GM23338 (cell line): ENCODE measurements around the gene CEP85. TPM values are rescaled to one million over a fixed set of nuclear protein-coding genes. Genes with fewer than 3 reads are reported as not detected.

ENCODE experiments used
- ATAC-seq: fragments of 200-7000 bp; cut with Tn5 transposase; 3 replicates; pipeline ENCODE4 v1.9.1; 2020
- DNase-seq: peaks from one replicate; pipeline ENCODE4 v3.0.0-alpha.2; 2015; ENCODE audit warnings: low spot score
- H2AFZ ChIP-seq: fragments of 200-600 bp; sonication (generic); 2 replicates; pipeline ENCODE4 v1.8.0; 2016; ENCODE audit warnings: antibody characterized with exemption, mild to moderate bottlenecking, moderate library complexity
- H3F3A ChIP-seq: fragments of 200-600 bp; sonication (generic); replicated peaks from 2 replicates; pipeline ENCODE4 v1.8.0; 2017; ENCODE audit warnings: antibody characterized with exemption, mixed run types, low read depth
- H3K27ac ChIP-seq: fragments of 200-600 bp; sonication (generic); 2 replicates; pipeline ENCODE4 v1.6.1; 2016; ENCODE audit warnings: low read depth
- H3K27me3 ChIP-seq: fragments of 200-600 bp; sonication (generic); 2 replicates; pipeline ENCODE4 v1.8.0; 2016; ENCODE audit warnings: mild to moderate bottlenecking, mixed run types, moderate library complexity; ENCODE audit not compliant: insufficient read depth
- H3K36me3 ChIP-seq: fragments of 200-600 bp; sonication (generic); 2 replicates; pipeline ENCODE4 v1.8.0; 2016; ENCODE audit warnings: mild to moderate bottlenecking; ENCODE audit not compliant: insufficient read depth
- H3K4me1 ChIP-seq: fragments of 200-600 bp; sonication (generic); 2 replicates; pipeline ENCODE4 v1.8.0; 2016; ENCODE audit warnings: mild to moderate bottlenecking, moderate library complexity; ENCODE audit not compliant: insufficient read depth
- H3K4me2 ChIP-seq: fragments of 200-600 bp; sonication (generic); 2 replicates; pipeline ENCODE4 v1.7.1; 2017; ENCODE audit warnings: mixed run types
- H3K4me3 ChIP-seq: fragments of 200-600 bp; sonication (generic); 2 replicates; pipeline ENCODE4 v1.6.1; 2016; ENCODE audit warnings: mixed run types
- H3K79me2 ChIP-seq: fragments of 200-600 bp; sonication (generic); replicated peaks from 2 replicates; pipeline ENCODE4 v1.8.0; 2017; ENCODE audit warnings: mild to moderate bottlenecking; ENCODE audit not compliant: insufficient read depth
- H3K9me2 ChIP-seq: fragments of 200-600 bp; sonication (generic); 2 replicates; pipeline ENCODE4 v1.8.0; 2017; ENCODE audit not compliant: insufficient read depth
- H4K20me1 ChIP-seq: fragments of 200-600 bp; sonication (generic); replicated peaks from 2 replicates; pipeline ENCODE4 v1.8.0; 2017; ENCODE audit warnings: mild to moderate bottlenecking; ENCODE audit not compliant: insufficient read depth
- H3K27ac Mint-ChIP-seq: 2 replicates; pipeline ENCODE4 v1.8.0; 2020; ENCODE audit warnings: inconsistent platforms, mild to moderate bottlenecking, moderate library complexity, mixed read lengths
- H3K27me3 Mint-ChIP-seq: 3 replicates; pipeline ENCODE4 v1.8.0; 2022; ENCODE audit warnings: low read depth, mild to moderate bottlenecking, moderate library complexity, mixed read lengths, inconsistent platforms; ENCODE audit not compliant: insufficient read depth, poor library complexity
- H3K36me3 Mint-ChIP-seq: 3 replicates; pipeline ENCODE4 v1.8.0; 2021; ENCODE audit warnings: low read depth, mild to moderate bottlenecking, inconsistent platforms, moderate library complexity, mixed read lengths
- H3K4me1 Mint-ChIP-seq: 3 replicates; pipeline ENCODE4 v1.8.0; 2020; ENCODE audit warnings: mild to moderate bottlenecking, inconsistent platforms, mixed read lengths
- H3K4me3 Mint-ChIP-seq: 3 replicates; pipeline ENCODE4 v1.8.0; 2021; ENCODE audit warnings: moderate library complexity, mild to moderate bottlenecking, inconsistent platforms, mixed read lengths
- H3K9me3 Mint-ChIP-seq: 3 replicates; pipeline ENCODE4 v1.8.0; 2020; ENCODE audit warnings: moderate library complexity, mild to moderate bottlenecking, inconsistent platforms, mixed read lengths
- CREB1 ChIP-seq: fragments of 250-450 bp; sonication (Bioruptor Pico); IDR thresholded peaks from 2 replicates; pipeline ENCODE4 v1.5.0; 2020; ENCODE audit warnings: low read depth, mild to moderate bottlenecking, moderate library complexity
- CTCF ChIP-seq, 2 experiments: fragments of 200-600 bp in 1 of 2; sonication (generic) in 1 of 2; conservative IDR thresholded peaks; 2 replicates each; pipeline versions ENCODE4 v1.5.1 to v1.6.1; 2016 to 2017; ENCODE audit warnings: antibody characterized with exemption in 2 of 2, low read depth in 2 of 2, mild to moderate bottlenecking in 2 of 2, moderate library complexity in 1 of 2
- EZH2 ChIP-seq: fragments of 200-600 bp; sonication (generic); IDR thresholded peaks from one replicate; pipeline ENCODE4 v1.8.0; 2017; ENCODE audit warnings: antibody characterized with exemption, mild to moderate bottlenecking, low read depth; ENCODE audit not compliant: unreplicated experiment
- EZH2phosphoT487 ChIP-seq: fragments of 200-600 bp; sonication (generic); IDR thresholded peaks from one replicate; pipeline ENCODE4 v1.8.1; 2018; ENCODE audit warnings: antibody characterized with exemption; ENCODE audit not compliant: unreplicated experiment
- JUNB ChIP-seq: IDR thresholded peaks from one replicate; pipeline ENCODE4 v1.6.1; 2016; ENCODE audit warnings: antibody characterized with exemption; ENCODE audit not compliant: unreplicated experiment
- NANOG ChIP-seq: IDR thresholded peaks from 2 replicates; pipeline ENCODE4 v1.6.1; 2016; ENCODE audit warnings: antibody characterized with exemption, borderline replicate concordance
- POLR2AphosphoS5 ChIP-seq: IDR thresholded peaks from 2 replicates; pipeline ENCODE4 v1.6.1; 2016; ENCODE audit warnings: antibody characterized with exemption, low read depth
- REST ChIP-seq: IDR thresholded peaks from one replicate; pipeline ENCODE4 v1.6.1; 2018; ENCODE audit warnings: antibody characterized with exemption; ENCODE audit not compliant: unreplicated experiment
- STAT1 ChIP-seq: IDR thresholded peaks from one replicate; pipeline ENCODE4 v1.6.1; 2016; ENCODE audit warnings: antibody characterized with exemption; ENCODE audit not compliant: unreplicated experiment
- ZNF114 ChIP-seq: fragments of 250-450 bp; sonication (Bioruptor Pico); IDR thresholded peaks from 2 replicates; pipeline ENCODE4 v1.5.0; 2020; ENCODE audit warnings: mild to moderate bottlenecking, moderate library complexity
- ZNF331 ChIP-seq: fragments of 250-450 bp; sonication (Bioruptor Pico); IDR thresholded peaks from 2 replicates; pipeline ENCODE4 v1.5.0; 2020; ENCODE audit warnings: low read depth, mild to moderate bottlenecking, moderate library complexity
- polyA plus RNA-seq: library from polyadenylated mRNA; unstranded; fragments of >200 nt; fragmentation: Nextera tagmentation; extraction: Ambion mirVana; gene quantifications from 2 replicates; pipeline ENCODE4 v1.2.1, GENCODE V29; 2016
- total RNA-seq: library from RNA; depleted of rRNA; stranded (reverse); fragments of >200 nt; shearing (Covaris generic); gene quantifications from 2 replicates; pipeline ENCODE4 v1.2.3, GENCODE V29; 2014
- TF ChIP-seq, protein P1 (sequence below): IDR thresholded peaks from 2 replicates; pipeline ENCODE4 v1.6.1; 2016; ENCODE audit warnings: antibody characterized with exemption
- TF ChIP-seq, protein P2 (sequence below): fragments of 250-450 bp; sonication (Bioruptor Pico); IDR thresholded peaks from 2 replicates; pipeline ENCODE4 v1.5.0; 2020; ENCODE audit warnings: mild to moderate bottlenecking, moderate library complexity

The CEP85 gene
- total and polyA plus RNA-seq, 2 experiments from 2014 or later: 12.8 to 36.8 TPM

GRCh38 chr1:26212726-26213125 is 21.3 kb upstream of the CEP85 start:
- Histone ChIP-seq H3K4me3 (no peak overlapping the region), H3K36me3 (no peaks in the 10 kb centered on the region), H3K4me1 (no peaks in the 10 kb centered on the region), H3K79me2 (no peaks in the 10 kb centered on the region), H3F3A (no peaks in the 10 kb centered on the region), H4K20me1 (no peaks in the 10 kb centered on the region), H3K9me2 (no peaks in the 10 kb centered on the region), H3K4me2 (no peak overlapping the region), H2AFZ (no peak overlapping the region), H3K27ac (no peak overlapping the region), H3K27me3 (no peaks in the 10 kb centered on the region)
- Mint-ChIP-seq H3K9me3 (no peaks in the 10 kb centered on the region), H3K4me3 (no peak overlapping the region), H3K36me3 (no peaks in the 10 kb centered on the region), H3K4me1 (peaks cover 7% of the 10 kb centered on the region; the same call in 2 of the 3 replicates), H3K27me3 (no peaks in the 10 kb centered on the region), H3K27ac (no peak overlapping the region)
- no peak for DNase-seq
- ATAC-seq: no peak
- TF ChIP-seq, protein P1, sequence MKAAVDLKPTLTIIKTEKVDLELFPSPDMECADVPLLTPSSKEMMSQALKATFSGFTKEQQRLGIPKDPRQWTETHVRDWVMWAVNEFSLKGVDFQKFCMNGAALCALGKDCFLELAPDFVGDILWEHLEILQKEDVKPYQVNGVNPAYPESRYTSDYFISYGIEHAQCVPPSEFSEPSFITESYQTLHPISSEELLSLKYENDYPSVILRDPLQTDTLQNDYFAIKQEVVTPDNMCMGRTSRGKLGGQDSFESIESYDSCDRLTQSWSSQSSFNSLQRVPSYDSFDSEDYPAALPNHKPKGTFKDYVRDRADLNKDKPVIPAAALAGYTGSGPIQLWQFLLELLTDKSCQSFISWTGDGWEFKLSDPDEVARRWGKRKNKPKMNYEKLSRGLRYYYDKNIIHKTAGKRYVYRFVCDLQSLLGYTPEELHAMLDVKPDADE: no peak
- no peak for TF ChIP-seq ZNF331 (CRISPR knock-in tag)
- no peak for TF ChIP-seq CTCF (conservative IDR thresholded peaks at IDR 0.05; ENCODE audit: low read depth in 2 of 2)
- no peak for TF ChIP-seq JUNB
- no peak for TF ChIP-seq REST
- TF ChIP-seq NANOG: no peak
- TF ChIP-seq POLR2AphosphoS5: no peak
- TF ChIP-seq STAT1: no peak
- TF ChIP-seq EZH2phosphoT487: no peak
- no peak for TF ChIP-seq EZH2
- TF ChIP-seq ZNF114: no peak
- TF ChIP-seq, protein P2, sequence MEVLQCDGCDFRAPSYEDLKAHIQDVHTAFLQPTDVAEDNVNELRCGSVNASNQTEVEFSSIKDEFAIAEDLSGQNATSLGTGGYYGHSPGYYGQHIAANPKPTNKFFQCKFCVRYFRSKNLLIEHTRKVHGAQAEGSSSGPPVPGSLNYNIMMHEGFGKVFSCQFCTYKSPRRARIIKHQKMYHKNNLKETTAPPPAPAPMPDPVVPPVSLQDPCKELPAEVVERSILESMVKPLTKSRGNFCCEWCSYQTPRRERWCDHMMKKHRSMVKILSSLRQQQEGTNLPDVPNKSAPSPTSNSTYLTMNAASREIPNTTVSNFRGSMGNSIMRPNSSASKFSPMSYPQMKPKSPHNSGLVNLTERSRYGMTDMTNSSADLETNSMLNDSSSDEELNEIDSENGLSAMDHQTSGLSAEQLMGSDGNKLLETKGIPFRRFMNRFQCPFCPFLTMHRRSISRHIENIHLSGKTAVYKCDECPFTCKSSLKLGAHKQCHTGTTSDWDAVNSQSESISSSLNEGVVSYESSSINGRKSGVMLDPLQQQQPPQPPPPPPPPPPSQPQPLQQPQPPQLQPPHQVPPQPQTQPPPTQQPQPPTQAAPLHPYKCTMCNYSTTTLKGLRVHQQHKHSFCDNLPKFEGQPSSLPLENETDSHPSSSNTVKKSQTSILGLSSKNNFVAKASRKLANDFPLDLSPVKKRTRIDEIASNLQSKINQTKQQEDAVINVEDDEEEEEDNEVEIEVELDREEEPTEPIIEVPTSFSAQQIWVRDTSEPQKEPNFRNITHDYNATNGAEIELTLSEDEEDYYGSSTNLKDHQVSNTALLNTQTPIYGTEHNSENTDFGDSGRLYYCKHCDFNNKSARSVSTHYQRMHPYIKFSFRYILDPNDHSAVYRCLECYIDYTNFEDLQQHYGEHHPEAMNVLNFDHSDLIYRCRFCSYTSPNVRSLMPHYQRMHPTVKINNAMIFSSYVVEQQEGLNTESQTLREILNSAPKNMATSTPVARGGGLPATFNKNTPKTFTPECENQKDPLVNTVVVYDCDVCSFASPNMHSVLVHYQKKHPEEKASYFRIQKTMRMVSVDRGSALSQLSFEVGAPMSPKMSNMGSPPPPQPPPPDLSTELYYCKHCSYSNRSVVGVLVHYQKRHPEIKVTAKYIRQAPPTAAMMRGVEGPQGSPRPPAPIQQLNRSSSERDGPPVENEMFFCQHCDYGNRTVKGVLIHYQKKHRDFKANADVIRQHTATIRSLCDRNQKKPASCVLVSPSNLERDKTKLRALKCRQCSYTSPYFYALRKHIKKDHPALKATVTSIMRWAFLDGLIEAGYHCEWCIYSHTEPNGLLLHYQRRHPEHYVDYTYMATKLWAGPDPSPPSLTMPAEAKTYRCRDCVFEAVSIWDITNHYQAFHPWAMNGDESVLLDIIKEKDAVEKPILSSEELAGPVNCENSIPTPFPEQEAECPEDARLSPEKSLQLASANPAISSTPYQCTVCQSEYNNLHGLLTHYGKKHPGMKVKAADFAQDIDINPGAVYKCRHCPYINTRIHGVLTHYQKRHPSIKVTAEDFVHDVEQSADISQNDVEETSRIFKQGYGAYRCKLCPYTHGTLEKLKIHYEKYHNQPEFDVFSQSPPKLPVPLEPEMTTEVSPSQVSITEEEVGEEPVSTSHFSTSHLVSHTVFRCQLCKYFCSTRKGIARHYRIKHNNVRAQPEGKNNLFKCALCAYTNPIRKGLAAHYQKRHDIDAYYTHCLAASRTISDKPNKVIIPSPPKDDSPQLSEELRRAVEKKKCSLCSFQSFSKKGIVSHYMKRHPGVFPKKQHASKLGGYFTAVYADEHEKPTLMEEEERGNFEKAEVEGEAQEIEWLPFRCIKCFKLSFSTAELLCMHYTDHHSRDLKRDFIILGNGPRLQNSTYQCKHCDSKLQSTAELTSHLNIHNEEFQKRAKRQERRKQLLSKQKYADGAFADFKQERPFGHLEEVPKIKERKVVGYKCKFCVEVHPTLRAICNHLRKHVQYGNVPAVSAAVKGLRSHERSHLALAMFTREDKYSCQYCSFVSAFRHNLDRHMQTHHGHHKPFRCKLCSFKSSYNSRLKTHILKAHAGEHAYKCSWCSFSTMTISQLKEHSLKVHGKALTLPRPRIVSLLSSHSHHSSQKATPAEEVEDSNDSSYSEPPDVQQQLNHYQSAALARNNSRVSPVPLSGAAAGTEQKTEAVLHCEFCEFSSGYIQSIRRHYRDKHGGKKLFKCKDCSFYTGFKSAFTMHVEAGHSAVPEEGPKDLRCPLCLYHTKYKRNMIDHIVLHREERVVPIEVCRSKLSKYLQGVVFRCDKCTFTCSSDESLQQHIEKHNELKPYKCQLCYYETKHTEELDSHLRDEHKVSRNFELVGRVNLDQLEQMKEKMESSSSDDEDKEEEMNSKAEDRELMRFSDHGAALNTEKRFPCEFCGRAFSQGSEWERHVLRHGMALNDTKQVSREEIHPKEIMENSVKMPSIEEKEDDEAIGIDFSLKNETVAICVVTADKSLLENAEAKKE (CRISPR knock-in tag): no peak
- no peak for TF ChIP-seq CREB1 (CRISPR knock-in tag)
